ENCODE results near the gene FOXRED1. TPM values are rescaled to one million over a fixed set of nuclear protein-coding genes. Genes with fewer than 3 reads are reported as not detected.

Gene FOXRED1
- total and polyA plus RNA-seq, 9 of the 15 experiments (the other 6 are each of a cell fraction or from before 2014, with no cell fraction given), result 14.1 to 94.4 (median 53.1) TPM

GRCh38 chr11:126293726-126294125 is 24.8 kb downstream of the FOXRED1 start:
- no peaks in the 10 kb centered on the region for H3K9me1 ChIP-seq (ENCODE audit: control insufficient read depth, insufficient read depth, low read length)
- TF ChIP-seq, protein P1, sequence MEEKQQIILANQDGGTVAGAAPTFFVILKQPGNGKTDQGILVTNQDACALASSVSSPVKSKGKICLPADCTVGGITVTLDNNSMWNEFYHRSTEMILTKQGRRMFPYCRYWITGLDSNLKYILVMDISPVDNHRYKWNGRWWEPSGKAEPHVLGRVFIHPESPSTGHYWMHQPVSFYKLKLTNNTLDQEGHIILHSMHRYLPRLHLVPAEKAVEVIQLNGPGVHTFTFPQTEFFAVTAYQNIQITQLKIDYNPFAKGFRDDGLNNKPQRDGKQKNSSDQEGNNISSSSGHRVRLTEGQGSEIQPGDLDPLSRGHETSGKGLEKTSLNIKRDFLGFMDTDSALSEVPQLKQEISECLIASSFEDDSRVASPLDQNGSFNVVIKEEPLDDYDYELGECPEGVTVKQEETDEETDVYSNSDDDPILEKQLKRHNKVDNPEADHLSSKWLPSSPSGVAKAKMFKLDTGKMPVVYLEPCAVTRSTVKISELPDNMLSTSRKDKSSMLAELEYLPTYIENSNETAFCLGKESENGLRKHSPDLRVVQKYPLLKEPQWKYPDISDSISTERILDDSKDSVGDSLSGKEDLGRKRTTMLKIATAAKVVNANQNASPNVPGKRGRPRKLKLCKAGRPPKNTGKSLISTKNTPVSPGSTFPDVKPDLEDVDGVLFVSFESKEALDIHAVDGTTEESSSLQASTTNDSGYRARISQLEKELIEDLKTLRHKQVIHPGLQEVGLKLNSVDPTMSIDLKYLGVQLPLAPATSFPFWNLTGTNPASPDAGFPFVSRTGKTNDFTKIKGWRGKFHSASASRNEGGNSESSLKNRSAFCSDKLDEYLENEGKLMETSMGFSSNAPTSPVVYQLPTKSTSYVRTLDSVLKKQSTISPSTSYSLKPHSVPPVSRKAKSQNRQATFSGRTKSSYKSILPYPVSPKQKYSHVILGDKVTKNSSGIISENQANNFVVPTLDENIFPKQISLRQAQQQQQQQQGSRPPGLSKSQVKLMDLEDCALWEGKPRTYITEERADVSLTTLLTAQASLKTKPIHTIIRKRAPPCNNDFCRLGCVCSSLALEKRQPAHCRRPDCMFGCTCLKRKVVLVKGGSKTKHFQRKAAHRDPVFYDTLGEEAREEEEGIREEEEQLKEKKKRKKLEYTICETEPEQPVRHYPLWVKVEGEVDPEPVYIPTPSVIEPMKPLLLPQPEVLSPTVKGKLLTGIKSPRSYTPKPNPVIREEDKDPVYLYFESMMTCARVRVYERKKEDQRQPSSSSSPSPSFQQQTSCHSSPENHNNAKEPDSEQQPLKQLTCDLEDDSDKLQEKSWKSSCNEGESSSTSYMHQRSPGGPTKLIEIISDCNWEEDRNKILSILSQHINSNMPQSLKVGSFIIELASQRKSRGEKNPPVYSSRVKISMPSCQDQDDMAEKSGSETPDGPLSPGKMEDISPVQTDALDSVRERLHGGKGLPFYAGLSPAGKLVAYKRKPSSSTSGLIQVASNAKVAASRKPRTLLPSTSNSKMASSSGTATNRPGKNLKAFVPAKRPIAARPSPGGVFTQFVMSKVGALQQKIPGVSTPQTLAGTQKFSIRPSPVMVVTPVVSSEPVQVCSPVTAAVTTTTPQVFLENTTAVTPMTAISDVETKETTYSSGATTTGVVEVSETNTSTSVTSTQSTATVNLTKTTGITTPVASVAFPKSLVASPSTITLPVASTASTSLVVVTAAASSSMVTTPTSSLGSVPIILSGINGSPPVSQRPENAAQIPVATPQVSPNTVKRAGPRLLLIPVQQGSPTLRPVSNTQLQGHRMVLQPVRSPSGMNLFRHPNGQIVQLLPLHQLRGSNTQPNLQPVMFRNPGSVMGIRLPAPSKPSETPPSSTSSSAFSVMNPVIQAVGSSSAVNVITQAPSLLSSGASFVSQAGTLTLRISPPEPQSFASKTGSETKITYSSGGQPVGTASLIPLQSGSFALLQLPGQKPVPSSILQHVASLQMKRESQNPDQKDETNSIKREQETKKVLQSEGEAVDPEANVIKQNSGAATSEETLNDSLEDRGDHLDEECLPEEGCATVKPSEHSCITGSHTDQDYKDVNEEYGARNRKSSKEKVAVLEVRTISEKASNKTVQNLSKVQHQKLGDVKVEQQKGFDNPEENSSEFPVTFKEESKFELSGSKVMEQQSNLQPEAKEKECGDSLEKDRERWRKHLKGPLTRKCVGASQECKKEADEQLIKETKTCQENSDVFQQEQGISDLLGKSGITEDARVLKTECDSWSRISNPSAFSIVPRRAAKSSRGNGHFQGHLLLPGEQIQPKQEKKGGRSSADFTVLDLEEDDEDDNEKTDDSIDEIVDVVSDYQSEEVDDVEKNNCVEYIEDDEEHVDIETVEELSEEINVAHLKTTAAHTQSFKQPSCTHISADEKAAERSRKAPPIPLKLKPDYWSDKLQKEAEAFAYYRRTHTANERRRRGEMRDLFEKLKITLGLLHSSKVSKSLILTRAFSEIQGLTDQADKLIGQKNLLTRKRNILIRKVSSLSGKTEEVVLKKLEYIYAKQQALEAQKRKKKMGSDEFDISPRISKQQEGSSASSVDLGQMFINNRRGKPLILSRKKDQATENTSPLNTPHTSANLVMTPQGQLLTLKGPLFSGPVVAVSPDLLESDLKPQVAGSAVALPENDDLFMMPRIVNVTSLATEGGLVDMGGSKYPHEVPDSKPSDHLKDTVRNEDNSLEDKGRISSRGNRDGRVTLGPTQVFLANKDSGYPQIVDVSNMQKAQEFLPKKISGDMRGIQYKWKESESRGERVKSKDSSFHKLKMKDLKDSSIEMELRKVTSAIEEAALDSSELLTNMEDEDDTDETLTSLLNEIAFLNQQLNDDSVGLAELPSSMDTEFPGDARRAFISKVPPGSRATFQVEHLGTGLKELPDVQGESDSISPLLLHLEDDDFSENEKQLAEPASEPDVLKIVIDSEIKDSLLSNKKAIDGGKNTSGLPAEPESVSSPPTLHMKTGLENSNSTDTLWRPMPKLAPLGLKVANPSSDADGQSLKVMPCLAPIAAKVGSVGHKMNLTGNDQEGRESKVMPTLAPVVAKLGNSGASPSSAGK (IDR thresholded peaks at IDR 0.05), result no peak
- no peak for TF ChIP-seq RFX5 (IDR thresholded peaks at IDR 0.05; ENCODE audit: low read depth, low read length)
- no peak for TF ChIP-seq ZNF57 (CRISPR knock-in tag; IDR thresholded peaks at IDR 0.05)
- TF ChIP-seq RBBP5 (IDR thresholded peaks at IDR 0.05; ENCODE audit: borderline replicate concordance, insufficient read depth, low read length, poor library complexity, severe bottlenecking), result no peak
- TF ChIP-seq MECOM (CRISPR knock-in tag; IDR thresholded peaks at IDR 0.05), result no peak
- TF ChIP-seq NRF1 (conservative IDR thresholded peaks at IDR 0.05 in 1 of 2, IDR thresholded peaks at IDR 0.05 in 1 of 2), result no peak
- TF ChIP-seq ETS2 (tag; IDR thresholded peaks at IDR 0.05; ENCODE audit: borderline replicate concordance, poor library complexity, severe bottlenecking), result no peak
- no peak for FAIRE-seq
- ChIA-PET POLR2A (no interaction called here), CTCF (ENCODE audit: low intra/inter-chr PET ratio) (no interaction called here)
- H3K4me2 ChIP-seq (ENCODE audit: insufficient read depth, low read length), result no peak overlapping the region
- H3K4me3 ChIP-seq, result no peak overlapping the region
- no TSS peak for BruUV-seq (replicated peaks)
- no peak for DNase-seq (ENCODE audit: extremely low read depth in 1 of 4, low spot score in 3 of 4)
- intact Hi-C loops (cut with micrococcal nuclease) (no loop called here), in situ Hi-C loops (cut with MboI) (no loop called here)
- no peaks in the 10 kb centered on the region for H3K9me3 ChIP-seq (replicated peaks; ENCODE audit: control insufficient read depth, insufficient read depth, low read depth, low read length)
- no peaks in the 10 kb centered on the region for H3K79me2 ChIP-seq (ENCODE audit: control insufficient read depth, insufficient read depth, low read length)
- H3K36me3 ChIP-seq (ENCODE audit: control insufficient read depth, insufficient read depth, low read length), result peaks cover 18% of the 10 kb centered on the region; the same call in 1 of the 3 replicates
- no peak overlapping the region for H3K27ac ChIP-seq (ENCODE audit: extremely low read depth, low read depth, low read length)
- no peak overlapping the region; a peak in 1 of 4 replicates for H3K9ac ChIP-seq (ENCODE audit: insufficient read depth in 1 of 2, low read depth in 2 of 2, low read length in 2 of 2)
- H4K20me1 ChIP-seq (replicated peaks; ENCODE audit: control insufficient read depth, insufficient read depth, low read length), result no peaks in the 10 kb centered on the region
- WGBS (ENCODE audit: insufficient coverage, low coverage, missing lambda C conversion rate), result 70% methylated on average over 5 of the region's 5 CpGs
- no peak overlapping the region for H2AFZ ChIP-seq (ENCODE audit: low read depth, low read length)
- ATAC-seq, result no peak
- no peaks in the 10 kb centered on the region; a peak in 1 of 5 replicates for H3K4me1 ChIP-seq (replicated peaks in 1 of 2; ENCODE audit: control insufficient read depth in 2 of 2, insufficient read depth in 2 of 2, low read length in 2 of 2)
- H3K27me3 ChIP-seq (ENCODE audit: control insufficient read depth in 2 of 2, insufficient read depth in 2 of 2, low read length in 2 of 2), result no peaks in the 10 kb centered on the region

All from K562 (cell line).